ENCODE measurements around the gene FLOT1.

FLOT1 gene

GRCh38 chr6:30769853-30770524, 27.5 kb upstream of the FLOT1 start:
- DNase-seq (ENCODE audit: extremely low read depth, insufficient read length), result no peak
- H3K27me3 ChIP-seq (replicated peaks; ENCODE audit: control insufficient read depth, insufficient read depth, low read length), result no peaks in the 10 kb centered on the region
- no peak overlapping the region for H3K4me3 ChIP-seq (replicated peaks; ENCODE audit: low read depth, low read length)
- H3K36me3 ChIP-seq (ENCODE audit: control insufficient read depth, insufficient read depth, low read length), result no peaks in the 10 kb centered on the region
- TF ChIP-seq CTCF (IDR thresholded peaks at IDR 0.05; ENCODE audit: insufficient read depth, low read length, poor library complexity, severe bottlenecking), result no peak

- peak; percentile 50 for DNase-seq (ENCODE audit: extremely low read depth, insufficient read length)
- no peaks in the 10 kb centered on the region for H3K27me3 ChIP-seq (replicated peaks; ENCODE audit: control insufficient read depth, insufficient read depth, low read length)
- H3K4me3 ChIP-seq (replicated peaks; ENCODE audit: low read depth, low read length), result no peak overlapping the region
- TF ChIP-seq CTCF (IDR thresholded peaks at IDR 0.05; ENCODE audit: insufficient read depth, low read length, poor library complexity, severe bottlenecking), result no peak
- no peaks in the 10 kb centered on the region for H3K36me3 ChIP-seq (ENCODE audit: control insufficient read depth, insufficient read depth, low read length)
Measured at GRCh38 chr6:30769088-30769852, 26.8 kb upstream of the FLOT1 start.

- no peak for TF ChIP-seq CTCF (IDR thresholded peaks at IDR 0.05; ENCODE audit: insufficient read depth, low read length, poor library complexity, severe bottlenecking)
- Histone ChIP-seq H3K36me3 (ENCODE audit: control insufficient read depth, insufficient read depth, low read length) (no peaks in the 10 kb centered on the region), H3K4me3 (replicated peaks; ENCODE audit: low read depth, low read length) (no peak overlapping the region), H3K27me3 (replicated peaks; ENCODE audit: control insufficient read depth, insufficient read depth, low read length) (no peaks in the 10 kb centered on the region)
- no peak for DNase-seq (ENCODE audit: extremely low read depth, insufficient read length)
Measured at GRCh38 chr6:30768634-30769087, 26.2 kb upstream of the FLOT1 start.

GRCh38 chr6:30767944-30768301, 25.4 kb upstream of the FLOT1 start:
- TF ChIP-seq CTCF (IDR thresholded peaks at IDR 0.05; ENCODE audit: insufficient read depth, low read length, poor library complexity, severe bottlenecking), result no peak
- no peak for DNase-seq (ENCODE audit: extremely low read depth, insufficient read length)
- no peaks in the 10 kb centered on the region for H3K36me3 ChIP-seq (ENCODE audit: control insufficient read depth, insufficient read depth, low read length)
- no peaks in the 10 kb centered on the region for H3K27me3 ChIP-seq (replicated peaks; ENCODE audit: control insufficient read depth, insufficient read depth, low read length)
- no peak overlapping the region for H3K4me3 ChIP-seq (replicated peaks; ENCODE audit: low read depth, low read length)

GRCh38 chr6:30767158-30767943, 24.9 kb upstream of the FLOT1 start:
- H3K27me3 ChIP-seq (replicated peaks; ENCODE audit: control insufficient read depth, insufficient read depth, low read length), result no peaks in the 10 kb centered on the region
- H3K4me3 ChIP-seq (replicated peaks; ENCODE audit: low read depth, low read length), result no peak overlapping the region
- TF ChIP-seq CTCF (IDR thresholded peaks at IDR 0.05; ENCODE audit: insufficient read depth, low read length, poor library complexity, severe bottlenecking), result no peak
- H3K36me3 ChIP-seq (ENCODE audit: control insufficient read depth, insufficient read depth, low read length), result no peaks in the 10 kb centered on the region
- peak; percentile 70 for DNase-seq (ENCODE audit: extremely low read depth, insufficient read length)

Data from GM06990 (cell line).